Peyer's patch (tissue), 4 donors: ENCODE measurements around the gene DNM3.

Source experiments
- POLR2A ChIP-seq, 2 donors: fragments of 450-650 bp; IDR thresholded peaks; one replicate each; pipeline ENCODE4 v1.5.1; 2017; ENCODE audit warnings: antibody characterized with exemption in 2 of 2, mild to moderate bottlenecking in 2 of 2, moderate library complexity in 2 of 2
- TF ChIP-seq, protein P1 (sequence below), 6 experiments: fragments of 450-650 bp in 4 of 6; fragments of 200-600 bp in 2 of 6; sonication (generic) in 1 of 6; IDR thresholded peaks; one replicate each; pipeline ENCODE4 v1.5.1; 2017 to 2019; ENCODE audit warnings: antibody characterized with exemption in 6 of 6, mild to moderate bottlenecking in 3 of 6, moderate library complexity in 1 of 6

GRCh38 chr1:172071746-172072145 lies 230.4 kb downstream of the DNM3 start:
- TF ChIP-seq, protein P1, sequence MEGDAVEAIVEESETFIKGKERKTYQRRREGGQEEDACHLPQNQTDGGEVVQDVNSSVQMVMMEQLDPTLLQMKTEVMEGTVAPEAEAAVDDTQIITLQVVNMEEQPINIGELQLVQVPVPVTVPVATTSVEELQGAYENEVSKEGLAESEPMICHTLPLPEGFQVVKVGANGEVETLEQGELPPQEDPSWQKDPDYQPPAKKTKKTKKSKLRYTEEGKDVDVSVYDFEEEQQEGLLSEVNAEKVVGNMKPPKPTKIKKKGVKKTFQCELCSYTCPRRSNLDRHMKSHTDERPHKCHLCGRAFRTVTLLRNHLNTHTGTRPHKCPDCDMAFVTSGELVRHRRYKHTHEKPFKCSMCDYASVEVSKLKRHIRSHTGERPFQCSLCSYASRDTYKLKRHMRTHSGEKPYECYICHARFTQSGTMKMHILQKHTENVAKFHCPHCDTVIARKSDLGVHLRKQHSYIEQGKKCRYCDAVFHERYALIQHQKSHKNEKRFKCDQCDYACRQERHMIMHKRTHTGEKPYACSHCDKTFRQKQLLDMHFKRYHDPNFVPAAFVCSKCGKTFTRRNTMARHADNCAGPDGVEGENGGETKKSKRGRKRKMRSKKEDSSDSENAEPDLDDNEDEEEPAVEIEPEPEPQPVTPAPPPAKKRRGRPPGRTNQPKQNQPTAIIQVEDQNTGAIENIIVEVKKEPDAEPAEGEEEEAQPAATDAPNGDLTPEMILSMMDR (IDR thresholded peaks at IDR 0.05): no peak
- TF ChIP-seq POLR2A (IDR thresholded peaks at IDR 0.05): no peak
